OCI-LY1 (cell line): ENCODE results near the gene PRF1.

ENCODE experiments used
- EZH2 ChIP-seq: fragments of 200-600 bp; sonication (generic), shearing (Covaris generic); IDR thresholded peaks from 2 replicates; pipeline ENCODE4 v1.8.0; 2017; ENCODE audit warnings: borderline replicate concordance, mixed run types, mild to moderate bottlenecking, antibody characterized with exemption, low read length, moderate library complexity, mixed read lengths
- TF ChIP-seq, protein P1 (sequence below): fragments of 200-600 bp; sonication (generic), shearing (Covaris generic); IDR thresholded peaks from 2 replicates; pipeline ENCODE4 v1.5.1; 2017; ENCODE audit warnings: mild to moderate bottlenecking, antibody characterized with exemption, low read length, moderate library complexity, mixed read lengths

DNA sequence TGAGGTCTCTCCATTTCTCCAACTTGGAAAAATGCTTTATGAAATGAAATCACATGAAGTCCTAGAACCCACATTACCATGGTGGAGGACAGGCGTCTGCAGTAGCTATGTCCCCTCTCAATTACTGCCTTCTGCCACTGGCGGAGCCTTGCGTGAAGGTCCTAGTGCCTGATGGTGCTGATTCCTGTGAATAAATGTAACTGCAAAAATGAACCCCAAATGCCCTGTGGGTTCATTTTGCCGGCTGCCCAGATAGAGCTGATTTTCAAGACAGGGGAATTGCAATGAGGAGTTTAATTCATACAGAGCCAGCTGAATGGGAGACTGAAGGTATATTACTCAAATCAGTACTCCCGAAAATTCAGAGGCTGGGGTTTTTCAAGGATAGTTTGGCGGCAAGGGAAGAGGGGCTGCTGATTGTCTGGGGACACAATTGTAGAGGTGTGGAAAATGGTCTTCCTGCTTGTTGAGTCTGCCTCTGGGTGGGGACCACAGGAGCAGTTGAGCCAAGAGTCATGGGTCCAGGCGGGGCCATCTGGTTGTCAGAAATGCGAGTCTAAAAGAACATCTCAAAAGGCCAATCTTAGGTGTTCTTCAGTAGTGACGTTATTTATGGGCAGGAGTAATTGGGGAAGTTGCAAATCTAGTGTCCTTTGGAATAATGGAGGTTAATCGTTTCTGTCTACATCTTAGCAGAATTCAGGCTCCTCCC, 13.5 kb downstream of the PRF1 start:
- no peak for TF ChIP-seq EZH2
- TF ChIP-seq, protein P1, sequence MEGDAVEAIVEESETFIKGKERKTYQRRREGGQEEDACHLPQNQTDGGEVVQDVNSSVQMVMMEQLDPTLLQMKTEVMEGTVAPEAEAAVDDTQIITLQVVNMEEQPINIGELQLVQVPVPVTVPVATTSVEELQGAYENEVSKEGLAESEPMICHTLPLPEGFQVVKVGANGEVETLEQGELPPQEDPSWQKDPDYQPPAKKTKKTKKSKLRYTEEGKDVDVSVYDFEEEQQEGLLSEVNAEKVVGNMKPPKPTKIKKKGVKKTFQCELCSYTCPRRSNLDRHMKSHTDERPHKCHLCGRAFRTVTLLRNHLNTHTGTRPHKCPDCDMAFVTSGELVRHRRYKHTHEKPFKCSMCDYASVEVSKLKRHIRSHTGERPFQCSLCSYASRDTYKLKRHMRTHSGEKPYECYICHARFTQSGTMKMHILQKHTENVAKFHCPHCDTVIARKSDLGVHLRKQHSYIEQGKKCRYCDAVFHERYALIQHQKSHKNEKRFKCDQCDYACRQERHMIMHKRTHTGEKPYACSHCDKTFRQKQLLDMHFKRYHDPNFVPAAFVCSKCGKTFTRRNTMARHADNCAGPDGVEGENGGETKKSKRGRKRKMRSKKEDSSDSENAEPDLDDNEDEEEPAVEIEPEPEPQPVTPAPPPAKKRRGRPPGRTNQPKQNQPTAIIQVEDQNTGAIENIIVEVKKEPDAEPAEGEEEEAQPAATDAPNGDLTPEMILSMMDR = no peak
